OCI-LY7 (cell line): ENCODE measurements around the gene CHMP1A. TPM values are rescaled to one million over a fixed set of nuclear protein-coding genes. Genes with fewer than 3 reads are reported as not detected.

ENCODE experiments used
- BruUV-seq: library from RNA; stranded (reverse); fragments of 400-500 nt; replicated peaks from 2 replicates; lab custom pipeline; 2021; lab: Mats Ljungman, UMichigan
- CTCF ChIA-PET: fragments of 300-600 bp; sonication (Branson Sonifier 250); formaldehyde crosslinking; loops from one replicate; lab custom pipeline; 2022; ENCODE audit warnings: antibody characterized with exemption; ENCODE audit not compliant: unreplicated experiment; lab: Charles Lee
- POLR2A ChIA-PET: fragments of 300-600 bp; sonication (Branson Sonifier 250); formaldehyde crosslinking; loops from one replicate; lab custom pipeline; 2022; ENCODE audit warnings: antibody characterized with exemption; lab: Charles Lee
- DNase-seq: peaks from one replicate; pipeline ENCODE4 v3.0.0-alpha.2; 2015; ENCODE audit warnings: low spot score
- H2AFZ ChIP-seq: fragments of 200-600 bp; sonication (generic), shearing (Covaris generic); 2 replicates; pipeline ENCODE4 v1.6.1; 2014; ENCODE audit warnings: mild to moderate bottlenecking, antibody characterized with exemption, low read length, moderate library complexity
- H3K27ac ChIP-seq: fragments of 200-600 bp; sonication (generic); 2 replicates; pipeline ENCODE4 v1.5.1; 2014; ENCODE audit warnings: mixed run types, low read depth, mild to moderate bottlenecking, moderate library complexity, low read length, inconsistent platforms; ENCODE audit not compliant: poor library complexity, severe bottlenecking
- H3K36me3 ChIP-seq: fragments of 200-600 bp; sonication (generic); 2 replicates; pipeline ENCODE4 v1.6.1; 2014; ENCODE audit warnings: mild to moderate bottlenecking, antibody characterized with exemption, low read length, moderate library complexity, mixed read lengths; ENCODE audit not compliant: insufficient read depth
- H3K4me1 ChIP-seq: fragments of 200-600 bp; sonication (generic); 2 replicates; pipeline ENCODE4 v1.5.1; 2014; ENCODE audit warnings: mild to moderate bottlenecking, low read length; ENCODE audit not compliant: insufficient read depth, poor library complexity, severe bottlenecking
- H3K4me2 ChIP-seq: fragments of 200-600 bp; sonication (generic); 2 replicates; pipeline ENCODE4 v1.6.1; 2014; ENCODE audit warnings: mild to moderate bottlenecking, low read length
- H3K4me3 ChIP-seq: fragments of 200-600 bp; sonication (generic); 2 replicates; pipeline ENCODE4 v1.5.1; 2014; ENCODE audit warnings: mild to moderate bottlenecking, low read depth, low read length; ENCODE audit not compliant: poor library complexity, severe bottlenecking
- H3K79me2 ChIP-seq: fragments of 200-600 bp; sonication (generic); 2 replicates; pipeline ENCODE4 v1.6.1; 2016; ENCODE audit warnings: low read depth, mild to moderate bottlenecking, low read length, moderate library complexity, mixed read lengths; ENCODE audit not compliant: insufficient read depth
- H3K9me2 ChIP-seq: fragments of 200-600 bp; sonication (generic); 2 replicates; pipeline ENCODE4 v1.6.1; 2016; ENCODE audit warnings: mild to moderate bottlenecking, low read length, mixed read lengths; ENCODE audit not compliant: insufficient read depth
- H3K9me3 ChIP-seq: fragments of 200-600 bp; sonication (generic); 2 replicates; pipeline ENCODE4 v1.6.1; 2014; ENCODE audit warnings: mild to moderate bottlenecking, mixed run types, low read length, mixed read lengths
- H4K20me1 ChIP-seq: fragments of 200-600 bp; sonication (generic); 2 replicates; pipeline ENCODE4 v1.6.1; 2014; ENCODE audit warnings: mild to moderate bottlenecking, antibody characterized with exemption, low read length, moderate library complexity, mixed read lengths; ENCODE audit not compliant: insufficient read depth
- EZH2phosphoT487 ChIP-seq: fragments of 200-600 bp; sonication (generic); IDR thresholded peaks from 2 replicates; pipeline ENCODE4 v1.6.1; 2018; ENCODE audit warnings: low read depth, borderline replicate concordance, mild to moderate bottlenecking, mixed run types, antibody characterized with exemption, low read length, moderate library complexity, mixed read lengths
- intact Hi-C: fragments of 100-400 bp; cut with micrococcal nuclease; formaldehyde crosslinking; loops from one replicate; pipeline ENCODE4 v1.10.0; 2022; ENCODE audit not compliant: unreplicated experiment
- total RNA-seq, 2 experiments: library from RNA; depleted of rRNA in 1 of 2; stranded (reverse); fragments of >200 nt in 1 of 2; shearing (Covaris generic) in 1 of 2; gene quantifications; 2 replicates each; pipeline ENCODE4 v1.2.3, GENCODE V29; 2014 to 2022
- TF ChIP-seq, protein P1 (sequence below): fragments of 200-600 bp; sonication (generic); conservative IDR thresholded peaks from 2 replicates; pipeline ENCODE4 v1.5.1; 2014; ENCODE audit warnings: mild to moderate bottlenecking, antibody characterized with exemption, low read length, moderate library complexity, mixed read lengths

CHMP1A gene
- total RNA-seq, 2 experiments from 2014 or later = 53.1 to 76.2 TPM

DNA sequence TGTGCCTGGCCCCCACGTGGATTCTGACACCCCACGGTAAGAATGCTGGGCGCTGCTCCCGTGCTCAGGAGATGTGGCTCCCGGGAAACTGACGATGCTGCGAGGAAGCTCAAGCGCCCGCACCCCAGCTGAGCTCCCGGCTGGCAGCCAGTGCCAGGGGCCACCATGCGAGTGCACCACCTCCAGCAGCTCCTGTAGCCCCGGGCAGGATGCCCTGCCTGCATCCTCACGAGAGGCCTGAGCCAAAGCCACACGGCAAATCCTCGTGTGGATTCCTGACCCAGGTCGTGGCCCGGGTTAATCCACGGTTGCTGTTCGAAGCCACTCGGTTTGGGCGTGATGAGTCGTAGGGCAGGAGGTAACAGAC, 55.6 kb downstream of the CHMP1A start:
- Histone ChIP-seq H3K36me3 (no peaks in the 10 kb centered on the region), H4K20me1 (no peaks in the 10 kb centered on the region), H3K4me3 (no peak overlapping the region), H3K4me1 (no peaks in the 10 kb centered on the region), H3K9me2 (no peaks in the 10 kb centered on the region), H3K79me2 (no peaks in the 10 kb centered on the region), H2AFZ (no peak overlapping the region), H3K4me2 (no peak overlapping the region), H3K9me3 (no peaks in the 10 kb centered on the region), H3K27ac (no peak overlapping the region)
- no TSS peak for BruUV-seq
- intact Hi-C loops = no loop called here
- DNase-seq = no peak
- POLR2A ChIA-PET = no interaction called here
- CTCF ChIA-PET = no interaction called here
- TF ChIP-seq, protein P1, sequence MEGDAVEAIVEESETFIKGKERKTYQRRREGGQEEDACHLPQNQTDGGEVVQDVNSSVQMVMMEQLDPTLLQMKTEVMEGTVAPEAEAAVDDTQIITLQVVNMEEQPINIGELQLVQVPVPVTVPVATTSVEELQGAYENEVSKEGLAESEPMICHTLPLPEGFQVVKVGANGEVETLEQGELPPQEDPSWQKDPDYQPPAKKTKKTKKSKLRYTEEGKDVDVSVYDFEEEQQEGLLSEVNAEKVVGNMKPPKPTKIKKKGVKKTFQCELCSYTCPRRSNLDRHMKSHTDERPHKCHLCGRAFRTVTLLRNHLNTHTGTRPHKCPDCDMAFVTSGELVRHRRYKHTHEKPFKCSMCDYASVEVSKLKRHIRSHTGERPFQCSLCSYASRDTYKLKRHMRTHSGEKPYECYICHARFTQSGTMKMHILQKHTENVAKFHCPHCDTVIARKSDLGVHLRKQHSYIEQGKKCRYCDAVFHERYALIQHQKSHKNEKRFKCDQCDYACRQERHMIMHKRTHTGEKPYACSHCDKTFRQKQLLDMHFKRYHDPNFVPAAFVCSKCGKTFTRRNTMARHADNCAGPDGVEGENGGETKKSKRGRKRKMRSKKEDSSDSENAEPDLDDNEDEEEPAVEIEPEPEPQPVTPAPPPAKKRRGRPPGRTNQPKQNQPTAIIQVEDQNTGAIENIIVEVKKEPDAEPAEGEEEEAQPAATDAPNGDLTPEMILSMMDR = no peak
- no peak for TF ChIP-seq EZH2phosphoT487

DNA sequence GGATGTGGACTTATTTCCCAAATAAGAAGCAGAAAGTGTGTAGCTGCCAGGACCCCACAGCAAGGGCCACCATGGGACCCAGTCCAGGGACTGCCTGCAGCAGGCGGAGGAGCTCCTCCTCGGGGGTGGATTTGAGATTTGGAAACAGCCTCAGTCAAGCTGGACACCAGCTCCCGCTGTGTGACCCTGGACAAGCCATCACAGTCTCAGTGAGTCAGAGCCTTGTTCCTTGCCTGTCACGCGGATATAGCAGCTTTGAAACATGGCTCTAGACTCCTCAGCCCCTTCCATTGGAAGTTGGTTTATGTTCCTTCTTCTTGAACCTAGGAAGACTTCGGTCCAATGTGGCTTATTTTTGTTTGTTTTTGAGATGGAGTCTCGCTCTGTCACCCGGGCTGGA, 56.6 kb downstream of the CHMP1A start:
- no peak for DNase-seq
- Histone ChIP-seq H3K79me2 (no peaks in the 10 kb centered on the region), H3K27ac (no peak overlapping the region), H3K4me1 (no peaks in the 10 kb centered on the region), H3K9me3 (no peaks in the 10 kb centered on the region), H3K9me2 (no peaks in the 10 kb centered on the region), H2AFZ (no peak overlapping the region), H3K36me3 (no peaks in the 10 kb centered on the region), H3K4me2 (no peak overlapping the region), H4K20me1 (no peaks in the 10 kb centered on the region), H3K4me3 (no peak overlapping the region)
- ChIA-PET CTCF (no interaction called here), POLR2A (interaction anchor here (0.8 kb wide), 1 partner anchor 487 kb away, joined by 4 read pairs; no protein-coding TSS in a partner anchor)
- BruUV-seq = no TSS peak
- TF ChIP-seq EZH2phosphoT487 = no peak
- TF ChIP-seq, protein P1 = no peak
- intact Hi-C loops = no loop called here

- intact Hi-C loops = no loop called here
- TF ChIP-seq, protein P1 = no peak
- no peak for TF ChIP-seq EZH2phosphoT487
- no peaks in the 10 kb centered on the region for H4K20me1 ChIP-seq
Measured at GRCh38 chr16:89600427-89600826, 57.1 kb downstream of the CHMP1A start.

More at GRCh38 chr16:89600427-89600826, 57.1 kb downstream of the CHMP1A start:
- Histone ChIP-seq H3K9me3 (no peaks in the 10 kb centered on the region), H2AFZ (no peak overlapping the region), H3K4me2 (no peak overlapping the region), H3K4me3 (no peak overlapping the region), H3K36me3 (no peaks in the 10 kb centered on the region), H3K27ac (no peak overlapping the region), H3K79me2 (no peaks in the 10 kb centered on the region), H3K9me2 (no peaks in the 10 kb centered on the region), H3K4me1 (no peaks in the 10 kb centered on the region)
- BruUV-seq = no TSS peak
- no peak for DNase-seq
- ChIA-PET POLR2A (interaction anchor here (0.5 to 0.8 kb wide), 2 partner anchors 487 to 806 kb away, joined by 3 to 4 read pairs; no protein-coding TSS in a partner anchor), CTCF (no interaction called here)
